Measurements from ENCODE around the gene ZNF358.

GRCh38 chr19:7509625-7510024 is 6.3 kb upstream of the ZNF358 start:
- TF ChIP-seq CTCF (IDR thresholded peaks at IDR 0.05 in 2 of 3, conservative IDR thresholded peaks at IDR 0.05 in 1 of 3; ENCODE audit: control insufficient read depth in 2 of 3, extremely low read depth in 1 of 3, insufficient read depth in 1 of 3, low read depth in 3 of 3, low read length in 3 of 3) (no peak), FOXM1 (IDR thresholded peaks at IDR 0.05; ENCODE audit: low read depth, low read length) (no peak), SMC3 (IDR thresholded peaks at IDR 0.05; ENCODE audit: borderline replicate concordance, low read length) (no peak), EZH2 (IDR thresholded peaks at IDR 0.05; ENCODE audit: borderline replicate concordance, control insufficient read depth, low read depth, low read length) (no peak), POLR2AphosphoS5 (IDR thresholded peaks at IDR 0.05; ENCODE audit: low read length) (no peak), ZNF384 (IDR thresholded peaks at IDR 0.05; ENCODE audit: borderline replicate concordance, low read depth, low read length) (no peak), CBX3 (IDR thresholded peaks at IDR 0.05; ENCODE audit: borderline replicate concordance, low read depth) (no peak)
- TF ChIP-seq, protein P1, sequence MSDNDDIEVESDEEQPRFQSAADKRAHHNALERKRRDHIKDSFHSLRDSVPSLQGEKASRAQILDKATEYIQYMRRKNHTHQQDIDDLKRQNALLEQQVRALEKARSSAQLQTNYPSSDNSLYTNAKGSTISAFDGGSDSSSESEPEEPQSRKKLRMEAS (IDR thresholded peaks at IDR 0.05; ENCODE audit: low read depth, low read length): no peak

All from GM12878 (cell line).